HG02763 (cell line): ENCODE data around the gene TUBGCP6.

Source experiments
- ATAC-seq: cut with Tn5 transposase; IDR thresholded peaks from one replicate; pipeline ENCODE4 v1.9.1; 2021; ENCODE audit warnings: mild to moderate bottlenecking, moderate library complexity; ENCODE audit not compliant: unreplicated experiment

Gene TUBGCP6

GRCh38 chr22:50227579-50228215 lies 17.1 kb downstream of the TUBGCP6 start:
- ATAC-seq: no peak

GRCh38 chr22:50226875-50227165 lies 18.0 kb downstream of the TUBGCP6 start:
- ATAC-seq: no peak

- no peak for ATAC-seq
Observed at GRCh38 chr22:50226063-50226874, 18.6 kb downstream of the TUBGCP6 start.

- ATAC-seq: no peak
Observed at GRCh38 chr22:50225200-50225969, 19.4 kb downstream of the TUBGCP6 start.

- no peak for ATAC-seq
Observed at GRCh38 chr22:50224071-50224470, 20.8 kb downstream of the TUBGCP6 start.

- no peak for ATAC-seq
Observed at GRCh38 chr22:50222508-50222907, 22.3 kb downstream of the TUBGCP6 start.

GRCh38 chr22:50221410-50222300 lies 23.2 kb downstream of the TUBGCP6 start:
- no peak for ATAC-seq

GRCh38 chr22:50220603-50221409 lies 24.0 kb downstream of the TUBGCP6 start:
- no peak for ATAC-seq

GRCh38 chr22:50219800-50220602 lies 24.8 kb downstream of the TUBGCP6 start:
- no peak for ATAC-seq

- no peak for ATAC-seq
Observed at GRCh38 chr22:50218996-50219727, 25.7 kb downstream of the TUBGCP6 start.

- no peak for ATAC-seq
Observed at GRCh38 chr22:50218153-50218995, 26.4 kb downstream of the TUBGCP6 start.

GRCh38 chr22:50217543-50218152 lies 27.2 kb downstream of the TUBGCP6 start:
- ATAC-seq: no peak

- no peak for ATAC-seq
Observed at GRCh38 chr22:50216684-50217520, 27.9 kb downstream of the TUBGCP6 start.

GRCh38 chr22:50216055-50216683 lies 28.7 kb downstream of the TUBGCP6 start:
- no peak for ATAC-seq

GRCh38 chr22:50215297-50216054 lies 29.3 kb downstream of the TUBGCP6 start:
- ATAC-seq: no peak
